ENCODE measurements around the gene TEX14. TPM values are rescaled to one million over a fixed set of nuclear protein-coding genes. Genes with fewer than 3 reads are reported as not detected.

TEX14 gene
- polyA plus RNA-seq, 3 donors, result 0.25 TPM; not detected in 2

- H2AFZ ChIP-seq (ENCODE audit: insufficient read depth, low read depth, low read length, poor library complexity, severe bottlenecking), result no peak overlapping the region
- no peak overlapping the region for H3K4me2 ChIP-seq (replicated peaks; ENCODE audit: extremely low read depth, low read length, poor library complexity, severe bottlenecking)
- no peak overlapping the region for H3K4me3 Mint-ChIP-seq
- TF ChIP-seq, protein P1, sequence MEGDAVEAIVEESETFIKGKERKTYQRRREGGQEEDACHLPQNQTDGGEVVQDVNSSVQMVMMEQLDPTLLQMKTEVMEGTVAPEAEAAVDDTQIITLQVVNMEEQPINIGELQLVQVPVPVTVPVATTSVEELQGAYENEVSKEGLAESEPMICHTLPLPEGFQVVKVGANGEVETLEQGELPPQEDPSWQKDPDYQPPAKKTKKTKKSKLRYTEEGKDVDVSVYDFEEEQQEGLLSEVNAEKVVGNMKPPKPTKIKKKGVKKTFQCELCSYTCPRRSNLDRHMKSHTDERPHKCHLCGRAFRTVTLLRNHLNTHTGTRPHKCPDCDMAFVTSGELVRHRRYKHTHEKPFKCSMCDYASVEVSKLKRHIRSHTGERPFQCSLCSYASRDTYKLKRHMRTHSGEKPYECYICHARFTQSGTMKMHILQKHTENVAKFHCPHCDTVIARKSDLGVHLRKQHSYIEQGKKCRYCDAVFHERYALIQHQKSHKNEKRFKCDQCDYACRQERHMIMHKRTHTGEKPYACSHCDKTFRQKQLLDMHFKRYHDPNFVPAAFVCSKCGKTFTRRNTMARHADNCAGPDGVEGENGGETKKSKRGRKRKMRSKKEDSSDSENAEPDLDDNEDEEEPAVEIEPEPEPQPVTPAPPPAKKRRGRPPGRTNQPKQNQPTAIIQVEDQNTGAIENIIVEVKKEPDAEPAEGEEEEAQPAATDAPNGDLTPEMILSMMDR (IDR thresholded peaks at IDR 0.05), result no peak
- H3K27me3 Mint-ChIP-seq (ENCODE audit: low read depth in 3 of 3), result peaks cover 0 to 2% (median 1%) of the 10 kb centered on the region in 3 donors
- H3K9me3 ChIP-seq (replicated peaks in 1 of 2; ENCODE audit: control insufficient read depth in 1 of 2, insufficient read depth in 1 of 2, low read length in 2 of 2), result no peaks in the 10 kb centered on the region
- H3K4me1 Mint-ChIP-seq, result peaks cover 23% of the 10 kb centered on the region
- no peaks in the 10 kb centered on the region for H3K36me3 Mint-ChIP-seq
- no CpG with 5 or more reads among the region's 5 CpGs for WGBS (ENCODE audit: insufficient coverage)
- H4K20me1 ChIP-seq (ENCODE audit: insufficient read depth, low read length), result no peaks in the 10 kb centered on the region
- H3K27ac Mint-ChIP-seq, result peak overlapping the region in 1 of 7 donors; percentile 1
- H3K36me3 ChIP-seq (replicated peaks in 1 of 2; ENCODE audit: control insufficient read depth in 1 of 2, insufficient read depth in 2 of 2, low read length in 2 of 2), result no peaks in the 10 kb centered on the region
- peaks cover 10 to 11% of the 10 kb centered on the region in 2 donors for H3K4me1 ChIP-seq (ENCODE audit: control insufficient read depth in 1 of 2, insufficient read depth in 2 of 2, low read length in 2 of 2)
- intact Hi-C loops (cut with micrococcal nuclease), result no loop called here
- H3K27me3 ChIP-seq (ENCODE audit: control insufficient read depth in 2 of 2, insufficient read depth in 2 of 2, low read length in 2 of 2), result no peaks in the 10 kb centered on the region
- peak in 1 of 3 donors; percentile 48 for DNase-seq
- H3K79me2 ChIP-seq (ENCODE audit: insufficient read depth, low read length), result no peaks in the 10 kb centered on the region
- no peaks in the 10 kb centered on the region for H3K9me3 Mint-ChIP-seq
- H3K9ac ChIP-seq (ENCODE audit: insufficient read depth, low read length, poor library complexity, severe bottlenecking), result no peak overlapping the region
- no peak overlapping the region for H3K4me3 ChIP-seq (replicated peaks in 1 of 3; ENCODE audit: low read depth in 2 of 3, low read length in 3 of 3)
- no peak overlapping the region for H3K27ac ChIP-seq (ENCODE audit: low read depth in 1 of 2, low read length in 2 of 2)
Measured at GRCh38 chr17:58615768-58616659, 75.8 kb downstream of the TEX14 start.

DNA sequence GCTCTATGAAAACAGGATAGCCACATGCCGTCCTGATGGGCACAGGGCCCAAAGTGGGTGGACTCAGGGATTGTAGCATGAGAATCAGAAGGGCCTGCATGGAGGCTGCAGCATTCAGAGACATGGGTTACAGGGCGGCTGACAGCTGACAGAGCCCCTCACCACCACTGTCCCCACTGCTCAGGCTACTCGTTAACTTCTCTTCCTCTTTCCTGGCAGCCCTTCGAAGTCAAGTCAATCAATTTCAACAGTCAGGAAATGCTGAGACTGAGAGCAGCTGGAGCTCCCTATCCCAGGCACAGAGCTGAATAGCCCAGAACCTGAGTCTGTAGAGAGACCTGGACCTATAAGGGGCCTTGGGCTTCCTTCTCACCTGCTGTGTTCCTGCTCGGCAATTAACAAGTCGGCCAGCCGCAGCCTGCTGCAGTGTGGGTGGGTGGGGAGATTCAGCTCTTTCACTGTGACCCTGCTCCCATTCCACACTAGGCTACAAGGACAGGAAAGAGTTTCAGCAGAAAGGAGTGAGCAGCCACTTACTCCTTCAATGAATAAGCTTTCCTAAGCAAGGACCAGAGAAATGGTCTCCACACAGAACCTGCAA is 76.9 kb downstream of the TEX14 start:
- peaks cover 23% of the 10 kb centered on the region for H3K4me1 Mint-ChIP-seq
- Histone ChIP-seq H3K4me2 (replicated peaks; ENCODE audit: extremely low read depth, low read length, poor library complexity, severe bottlenecking) (no peak overlapping the region), H2AFZ (ENCODE audit: insufficient read depth, low read depth, low read length, poor library complexity, severe bottlenecking) (peak overlapping the region; percentile 19), H3K27me3 (ENCODE audit: control insufficient read depth in 2 of 2, insufficient read depth in 2 of 2, low read length in 2 of 2) (no peaks in the 10 kb centered on the region), H3K36me3 (replicated peaks in 1 of 2; ENCODE audit: control insufficient read depth in 1 of 2, insufficient read depth in 2 of 2, low read length in 2 of 2) (no peaks in the 10 kb centered on the region), H3K4me1 (ENCODE audit: control insufficient read depth in 1 of 2, insufficient read depth in 2 of 2, low read length in 2 of 2) (peaks cover 10 to 11% of the 10 kb centered on the region in 2 donors), H4K20me1 (ENCODE audit: insufficient read depth, low read length) (no peaks in the 10 kb centered on the region), H3K4me3 (replicated peaks in 1 of 3; ENCODE audit: low read depth in 2 of 3, low read length in 3 of 3) (no peak overlapping the region), H3K9ac (ENCODE audit: insufficient read depth, low read length, poor library complexity, severe bottlenecking) (no peak overlapping the region), H3K79me2 (ENCODE audit: insufficient read depth, low read length) (no peaks in the 10 kb centered on the region), H3K9me3 (replicated peaks in 1 of 2; ENCODE audit: control insufficient read depth in 1 of 2, insufficient read depth in 1 of 2, low read length in 2 of 2) (no peaks in the 10 kb centered on the region), H3K27ac (ENCODE audit: low read depth in 1 of 2, low read length in 2 of 2) (no peak overlapping the region)
- DNase-seq, result peak in 1 of 3 donors; percentile 11
- H3K27me3 Mint-ChIP-seq (ENCODE audit: low read depth in 3 of 3), result peaks cover 0 to 2% (median 1%) of the 10 kb centered on the region in 3 donors
- H3K27ac Mint-ChIP-seq, result peak overlapping the region in 2 of 7 donors; percentile 42 to 62
- H3K4me3 Mint-ChIP-seq, result peak overlapping the region in 1 of 2 donors; percentile 9
- intact Hi-C loops (cut with micrococcal nuclease), result no loop called here
- 2% methylated on average over 4 of the region's 7 CpGs for WGBS (ENCODE audit: insufficient coverage)
- TF ChIP-seq, protein P1 (IDR thresholded peaks at IDR 0.05), result no peak
- no peaks in the 10 kb centered on the region for H3K9me3 Mint-ChIP-seq
- no peaks in the 10 kb centered on the region for H3K36me3 Mint-ChIP-seq
